Mesendoderm (in vitro differentiated cells): ENCODE results near the gene C15orf62.
A peak's percentile ranks its signal among the peaks of the same experiment; 100 is the strongest.

Experiments used
- DNase-seq: peaks from one replicate; pipeline ENCODE4 v3.0.0; 2013
- H2AK5ac ChIP-seq: 2 replicates; pipeline ENCODE4 v1.6.1; 2013; ENCODE audit warnings: low read length, inconsistent platforms
- H2BK120ac ChIP-seq: 2 replicates; pipeline ENCODE4 v1.6.1; 2013; ENCODE audit warnings: low read depth, mild to moderate bottlenecking, low read length, moderate library complexity, mixed read lengths
- H2BK15ac ChIP-seq: replicated peaks from 2 replicates; pipeline ENCODE4 v1.6.1; 2013; ENCODE audit warnings: low read depth, mild to moderate bottlenecking, moderate library complexity
- H2BK5ac ChIP-seq: 2 replicates; pipeline ENCODE4 v1.6.1; 2013; ENCODE audit warnings: low read length, inconsistent platforms
- H3K18ac ChIP-seq: 2 replicates; pipeline ENCODE4 v1.6.1; 2013; ENCODE audit warnings: mild to moderate bottlenecking, low read length, mixed read lengths
- H3K23ac ChIP-seq: one replicate; pipeline ENCODE4 v1.6.1; 2013; ENCODE audit warnings: low read length
- H3K27ac ChIP-seq: 2 replicates; pipeline ENCODE4 v1.5.1; 2013; ENCODE audit warnings: low read depth, mild to moderate bottlenecking, inconsistent platforms, low read length, moderate library complexity
- H3K27me3 ChIP-seq: 2 replicates; pipeline ENCODE4 v1.6.1; 2013; ENCODE audit warnings: low read length, control low read depth, mild to moderate bottlenecking, inconsistent platforms; ENCODE audit not compliant: insufficient read depth, poor library complexity
- H3K36me3 ChIP-seq: 2 replicates; pipeline ENCODE4 v1.6.1; 2013; ENCODE audit warnings: low read length, inconsistent platforms; ENCODE audit not compliant: control insufficient read depth, insufficient read depth
- H3K4ac ChIP-seq: one replicate; pipeline ENCODE4 v1.6.1; 2013; ENCODE audit warnings: low read depth, mild to moderate bottlenecking, low read length, moderate library complexity
- H3K4me1 ChIP-seq: 2 replicates; pipeline ENCODE4 v1.6.1; 2013; ENCODE audit warnings: low read depth, low read length, inconsistent platforms; ENCODE audit not compliant: control insufficient read depth
- H3K4me2 ChIP-seq: 2 replicates; pipeline ENCODE4 v1.6.1; 2013; ENCODE audit warnings: low read length
- H3K4me3 ChIP-seq: 2 replicates; pipeline ENCODE4 v1.5.1; 2013; ENCODE audit warnings: mild to moderate bottlenecking, low read length
- H3K56ac ChIP-seq: one replicate; pipeline ENCODE4 v1.6.1; 2013; ENCODE audit warnings: low read length
- H3K79me1 ChIP-seq: 2 replicates; pipeline ENCODE4 v1.6.1; 2013; ENCODE audit warnings: low read length, inconsistent platforms
- H3K79me2 ChIP-seq: 2 replicates; pipeline ENCODE4 v1.6.1; 2013; ENCODE audit warnings: mild to moderate bottlenecking, low read length; ENCODE audit not compliant: control insufficient read depth, insufficient read depth
- H3K9ac ChIP-seq: 2 replicates; pipeline ENCODE4 v1.6.1; 2013; ENCODE audit warnings: low read length, inconsistent platforms
- H4K5ac ChIP-seq: one replicate; pipeline ENCODE4 v1.6.1; 2013; ENCODE audit warnings: low read length
- H4K8ac ChIP-seq: one replicate; pipeline ENCODE4 v1.6.1; 2013; ENCODE audit warnings: low read depth, mild to moderate bottlenecking, control low read depth, low read length, moderate library complexity
- WGBS: extraction: QIAGEN DNeasy Blood & Tissue Kit; methylation state at CpG from one replicate; pipeline ENCODE4 v1.1.7; 2013; ENCODE audit warnings: low lambda C conversion rate, missing lambda C conversion rate; ENCODE audit not compliant: insufficient coverage; ENCODE audit errors: extremely low coverage; 5-methylcytosine and 5-hydroxymethylcytosine counted together

The C15orf62 gene

GRCh38 chr15:40807888-40808461 lies 38.2 kb downstream of the C15orf62 start:
- H3K4ac ChIP-seq = no peak overlapping the region
- H3K18ac ChIP-seq = no peak overlapping the region
- H3K23ac ChIP-seq = no peak overlapping the region
- H3K79me2 ChIP-seq = no peaks in the 10 kb centered on the region
- no peak overlapping the region for H2BK120ac ChIP-seq
- H3K36me3 ChIP-seq = no peaks in the 10 kb centered on the region
- no peak overlapping the region for H4K5ac ChIP-seq
- no peak for DNase-seq
- H3K9ac ChIP-seq = peak overlapping the region; percentile 81
- peak overlapping the region; percentile 84 for H3K4me2 ChIP-seq
- H2BK5ac ChIP-seq = no peak overlapping the region
- no peak overlapping the region for H2BK15ac ChIP-seq
- H3K4me1 ChIP-seq = no peaks in the 10 kb centered on the region
- H2AK5ac ChIP-seq = no peak overlapping the region
- no peaks in the 10 kb centered on the region for H3K79me1 ChIP-seq
- WGBS = no CpG with 5 or more reads among the region's 19 CpGs
- H4K8ac ChIP-seq = no peak overlapping the region
- no peak overlapping the region for H3K27ac ChIP-seq
- peak overlapping the region; percentile 93 for H3K56ac ChIP-seq
- no peaks in the 10 kb centered on the region for H3K27me3 ChIP-seq
- peak overlapping the region; percentile 61 for H3K4me3 ChIP-seq

GRCh38 chr15:40808861-40809450 lies 39.2 kb downstream of the C15orf62 start:
- Histone ChIP-seq H2BK5ac (no peak overlapping the region), H3K18ac (no peak overlapping the region), H2AK5ac (no peak overlapping the region), H3K9ac (peak overlapping the region; percentile 9), H2BK15ac (no peak overlapping the region), H3K4me2 (no peak overlapping the region), H2BK120ac (no peak overlapping the region), H4K8ac (no peak overlapping the region), H3K27ac (no peak overlapping the region), H3K4me3 (no peak overlapping the region), H3K4me1 (no peaks in the 10 kb centered on the region), H3K79me2 (no peaks in the 10 kb centered on the region), H3K27me3 (no peaks in the 10 kb centered on the region), H4K5ac (no peak overlapping the region), H3K36me3 (no peaks in the 10 kb centered on the region), H3K79me1 (no peaks in the 10 kb centered on the region), H3K56ac (no peak overlapping the region), H3K4ac (no peak overlapping the region), H3K23ac (no peak overlapping the region)
- no peak for DNase-seq
- WGBS = no CpG with 5 or more reads among the region's 8 CpGs

- no peak overlapping the region for H3K18ac ChIP-seq
- no peaks in the 10 kb centered on the region for H3K79me1 ChIP-seq
- no peaks in the 10 kb centered on the region for H3K4me1 ChIP-seq
- no peak overlapping the region for H3K9ac ChIP-seq
- peaks cover 2% of the 10 kb centered on the region for H3K36me3 ChIP-seq
- H3K4me3 ChIP-seq = no peak overlapping the region
- H2BK5ac ChIP-seq = no peak overlapping the region
- H3K27ac ChIP-seq = no peak overlapping the region
- no peak overlapping the region for H3K4ac ChIP-seq
- no peak overlapping the region for H4K8ac ChIP-seq
- H4K5ac ChIP-seq = no peak overlapping the region
- DNase-seq = no peak
- H2AK5ac ChIP-seq = no peak overlapping the region
- no peak overlapping the region for H3K4me2 ChIP-seq
- H3K79me2 ChIP-seq = no peaks in the 10 kb centered on the region
- no CpG with 5 or more reads among the region's 12 CpGs for WGBS
- H3K27me3 ChIP-seq = no peaks in the 10 kb centered on the region
- H2BK15ac ChIP-seq = no peak overlapping the region
- H3K56ac ChIP-seq = no peak overlapping the region
- H2BK120ac ChIP-seq = no peak overlapping the region
- no peak overlapping the region for H3K23ac ChIP-seq
Observed at GRCh38 chr15:40812721-40813425, 43.1 kb downstream of the C15orf62 start.

- no peak overlapping the region for H3K4me2 ChIP-seq
- H2BK120ac ChIP-seq = no peak overlapping the region
- H3K79me2 ChIP-seq = no peaks in the 10 kb centered on the region
- peaks cover 2% of the 10 kb centered on the region for H3K36me3 ChIP-seq
- no peak overlapping the region for H3K27ac ChIP-seq
- no peak overlapping the region for H3K4me3 ChIP-seq
- H2BK15ac ChIP-seq = no peak overlapping the region
- H3K18ac ChIP-seq = no peak overlapping the region
- no peak overlapping the region for H2AK5ac ChIP-seq
- no peak overlapping the region for H2BK5ac ChIP-seq
- no peaks in the 10 kb centered on the region for H3K27me3 ChIP-seq
- H3K23ac ChIP-seq = no peak overlapping the region
- no peaks in the 10 kb centered on the region for H3K4me1 ChIP-seq
- no peak overlapping the region for H3K56ac ChIP-seq
- DNase-seq = no peak
- no CpG with 5 or more reads among the region's 4 CpGs for WGBS
- H4K5ac ChIP-seq = no peak overlapping the region
- no peak overlapping the region for H4K8ac ChIP-seq
- no peak overlapping the region for H3K4ac ChIP-seq
- H3K9ac ChIP-seq = no peak overlapping the region
- no peaks in the 10 kb centered on the region for H3K79me1 ChIP-seq
Observed at GRCh38 chr15:40815042-40815698, 45.4 kb downstream of the C15orf62 start.

GRCh38 chr15:40819048-40819447 lies 49.3 kb downstream of the C15orf62 start:
- Histone ChIP-seq H3K23ac (no peak overlapping the region), H3K9ac (no peak overlapping the region), H3K27me3 (no peaks in the 10 kb centered on the region), H3K4ac (no peak overlapping the region), H3K4me3 (no peak overlapping the region), H3K56ac (no peak overlapping the region), H3K27ac (no peak overlapping the region), H3K18ac (no peak overlapping the region), H3K4me2 (no peak overlapping the region), H3K79me1 (no peaks in the 10 kb centered on the region), H3K79me2 (no peaks in the 10 kb centered on the region), H2BK5ac (no peak overlapping the region), H4K5ac (no peak overlapping the region), H2AK5ac (no peak overlapping the region), H2BK120ac (no peak overlapping the region), H3K36me3 (peaks cover under 1% of the 10 kb centered on the region), H2BK15ac (no peak overlapping the region), H3K4me1 (no peaks in the 10 kb centered on the region), H4K8ac (no peak overlapping the region)
- WGBS = no CpG with 5 or more reads among the region's 7 CpGs
- DNase-seq = no peak
